ENCODE results near the gene STARD8. TPM values are rescaled to one million over a fixed set of nuclear protein-coding genes. Genes with fewer than 3 reads are reported as not detected.

The STARD8 gene
- total RNA-seq, 1 experiment from 2014 or later: not detected

GRCh38 chrX:68683580-68683979, 36.1 kb downstream of the STARD8 start:
- H3K4me3 ChIP-seq (ENCODE audit: low read depth, low read length): no peak overlapping the region
- intact Hi-C loops (cut with micrococcal nuclease; ENCODE audit: unreplicated experiment): no loop called here
- ChIA-PET POLR2A (no interaction called here), CTCF (interaction anchor here (0.6 to 1.2 kb wide), 2 partner anchors 13 to 487 kb away, joined by 4 read pairs; no protein-coding TSS in a partner anchor)
- H3K4me1 ChIP-seq: no peaks in the 10 kb centered on the region
- Mint-ChIP-seq H3K4me1 (ENCODE audit: low read depth, unreplicated experiment) (no peaks in the 10 kb centered on the region), H3K36me3 (ENCODE audit: insufficient read depth, unreplicated experiment) (no peaks in the 10 kb centered on the region), H3K4me3 (ENCODE audit: unreplicated experiment) (no peak overlapping the region), H3K9me3 (ENCODE audit: unreplicated experiment) (no peaks in the 10 kb centered on the region), H3K27ac (ENCODE audit: unreplicated experiment) (no peak overlapping the region), H3K27me3 (ENCODE audit: insufficient read depth, unreplicated experiment) (no peaks in the 10 kb centered on the region)
- BruUV-seq (replicated peaks): no TSS peak
- TF ChIP-seq CTCF (IDR thresholded peaks at IDR 0.05; ENCODE audit: insufficient read depth in 1 of 2, low read depth in 1 of 2, low read length in 1 of 2, severe bottlenecking in 1 of 2, unreplicated experiment in 1 of 2): no peak
- H3K36me3 ChIP-seq (ENCODE audit: control insufficient read depth, insufficient read depth, low read length): no peaks in the 10 kb centered on the region
- no peaks in the 10 kb centered on the region for H3K27me3 ChIP-seq (replicated peaks; ENCODE audit: control insufficient read depth, insufficient read depth, low read length)
- no peak for DNase-seq
- no peaks in the 10 kb centered on the region for H3K9me3 ChIP-seq

GRCh38 chrX:68684291-68684918, 36.9 kb downstream of the STARD8 start:
- intact Hi-C loops (cut with micrococcal nuclease; ENCODE audit: unreplicated experiment): no loop called here
- H3K36me3 ChIP-seq (ENCODE audit: control insufficient read depth, insufficient read depth, low read length): no peaks in the 10 kb centered on the region
- H3K4me1 ChIP-seq: no peaks in the 10 kb centered on the region
- Mint-ChIP-seq H3K4me1 (ENCODE audit: low read depth, unreplicated experiment) (no peaks in the 10 kb centered on the region), H3K27ac (ENCODE audit: unreplicated experiment) (no peak overlapping the region), H3K9me3 (ENCODE audit: unreplicated experiment) (no peaks in the 10 kb centered on the region), H3K4me3 (ENCODE audit: unreplicated experiment) (no peak overlapping the region), H3K36me3 (ENCODE audit: insufficient read depth, unreplicated experiment) (no peaks in the 10 kb centered on the region), H3K27me3 (ENCODE audit: insufficient read depth, unreplicated experiment) (no peaks in the 10 kb centered on the region)
- no peak for DNase-seq
- ChIA-PET CTCF (interaction anchor here (0.6 kb wide), 1 partner anchor 13 kb away, joined by 4 read pairs; no protein-coding TSS in a partner anchor), POLR2A (no interaction called here)
- no peaks in the 10 kb centered on the region for H3K9me3 ChIP-seq
- TF ChIP-seq CTCF (IDR thresholded peaks at IDR 0.05; ENCODE audit: insufficient read depth in 1 of 2, low read depth in 1 of 2, low read length in 1 of 2, severe bottlenecking in 1 of 2, unreplicated experiment in 1 of 2): no peak
- H3K27me3 ChIP-seq (replicated peaks; ENCODE audit: control insufficient read depth, insufficient read depth, low read length): no peaks in the 10 kb centered on the region
- no TSS peak for BruUV-seq (replicated peaks)
- H3K4me3 ChIP-seq (ENCODE audit: low read depth, low read length): no peak overlapping the region

- Histone ChIP-seq H3K36me3 (ENCODE audit: control insufficient read depth, insufficient read depth, low read length) (no peaks in the 10 kb centered on the region), H3K9me3 (no peaks in the 10 kb centered on the region), H3K4me1 (no peaks in the 10 kb centered on the region), H3K27me3 (replicated peaks; ENCODE audit: control insufficient read depth, insufficient read depth, low read length) (no peaks in the 10 kb centered on the region), H3K4me3 (ENCODE audit: low read depth, low read length) (no peak overlapping the region)
- no peak for DNase-seq
- Mint-ChIP-seq H3K4me1 (ENCODE audit: low read depth, unreplicated experiment) (no peaks in the 10 kb centered on the region), H3K9me3 (ENCODE audit: unreplicated experiment) (no peaks in the 10 kb centered on the region), H3K36me3 (ENCODE audit: insufficient read depth, unreplicated experiment) (no peaks in the 10 kb centered on the region), H3K27me3 (ENCODE audit: insufficient read depth, unreplicated experiment) (no peaks in the 10 kb centered on the region), H3K27ac (ENCODE audit: unreplicated experiment) (no peak overlapping the region), H3K4me3 (ENCODE audit: unreplicated experiment) (no peak overlapping the region)
- intact Hi-C loops (cut with micrococcal nuclease; ENCODE audit: unreplicated experiment): no loop called here
- POLR2A ChIA-PET: no interaction called here
- CTCF ChIA-PET: no interaction called here
- no peak for TF ChIP-seq CTCF (IDR thresholded peaks at IDR 0.05; ENCODE audit: insufficient read depth in 1 of 2, low read depth in 1 of 2, low read length in 1 of 2, severe bottlenecking in 1 of 2, unreplicated experiment in 1 of 2)
- BruUV-seq (replicated peaks): no TSS peak
Observed at GRCh38 chrX:68684919-68685304, 37.4 kb downstream of the STARD8 start.

Data from Caco-2 (cell line).